GM18517 (cell line): ENCODE measurements around the gene ATP1B2.

Source experiments
- ATAC-seq: cut with Tn5 transposase; IDR thresholded peaks from one replicate; pipeline ENCODE4 v1.9.1; 2021; ENCODE audit warnings: mild to moderate bottlenecking, moderate library complexity; ENCODE audit not compliant: unreplicated experiment

The ATP1B2 gene

GRCh38 chr17:7684851-7685532, 34.3 kb downstream of the ATP1B2 start:
- ATAC-seq: no peak

GRCh38 chr17:7685533-7686221, 35.0 kb downstream of the ATP1B2 start:
- ATAC-seq: peak; percentile 43

- peak; percentile 56 for ATAC-seq
Measured at GRCh38 chr17:7686222-7687071, 35.7 kb downstream of the ATP1B2 start.

GRCh38 chr17:7687072-7687907, 36.6 kb downstream of the ATP1B2 start, which contains the start of gene TP53:
Gene TP53 (minus strand): TSS chr17:7687490. CDS start chr17:7676594, 10,896 bp downstream.
- peak; percentile 32 for ATAC-seq

GRCh38 chr17:7687908-7688807, 37.4 kb downstream of the ATP1B2 start, which contains the start of gene WRAP53:
Gene WRAP53 (plus strand): TSS chr17:7688477. CDS start chr17:7688649, 172 bp downstream.
- peak; percentile 61 for ATAC-seq

- no peak for ATAC-seq
Measured at GRCh38 chr17:7688808-7689316, 38.1 kb downstream of the ATP1B2 start.

- ATAC-seq: no peak
Measured at GRCh38 chr17:7695586-7695985, 44.9 kb downstream of the ATP1B2 start.

GRCh38 chr17:7697828-7698588, 47.3 kb downstream of the ATP1B2 start:
- ATAC-seq: no peak

GRCh38 chr17:7700510-7700909, 49.8 kb downstream of the ATP1B2 start:
- no peak for ATAC-seq

- no peak for ATAC-seq
Measured at GRCh38 chr17:7701681-7702080, 51.0 kb downstream of the ATP1B2 start.

- no peak for ATAC-seq
Measured at GRCh38 chr17:7702776-7703175, 52.0 kb downstream of the ATP1B2 start.

- ATAC-seq: no peak
Measured at GRCh38 chr17:7703584-7704479, 53.1 kb downstream of the ATP1B2 start.

GRCh38 chr17:7704601-7705268, 54.0 kb downstream of the ATP1B2 start, which contains the start of gene EFNB3:
Gene EFNB3 (plus strand): TSS chr17:7705202. CDS start chr17:7705599, 397 bp downstream.
- ATAC-seq: no peak

GRCh38 chr17:7705269-7706255, 54.8 kb downstream of the ATP1B2 start:
- no peak for ATAC-seq

GRCh38 chr17:7706631-7707354, 56.1 kb downstream of the ATP1B2 start:
- ATAC-seq: no peak
